ENCODE measurements around the gene CYB5R2.

GRCh38 chr11:7690648-7691047 lies 17.3 kb upstream of the CYB5R2 start:
- TF ChIP-seq POLR2AphosphoS5 (IDR thresholded peaks at IDR 0.05; ENCODE audit: low read depth, low read length) = no peak
- TF ChIP-seq, protein P1, sequence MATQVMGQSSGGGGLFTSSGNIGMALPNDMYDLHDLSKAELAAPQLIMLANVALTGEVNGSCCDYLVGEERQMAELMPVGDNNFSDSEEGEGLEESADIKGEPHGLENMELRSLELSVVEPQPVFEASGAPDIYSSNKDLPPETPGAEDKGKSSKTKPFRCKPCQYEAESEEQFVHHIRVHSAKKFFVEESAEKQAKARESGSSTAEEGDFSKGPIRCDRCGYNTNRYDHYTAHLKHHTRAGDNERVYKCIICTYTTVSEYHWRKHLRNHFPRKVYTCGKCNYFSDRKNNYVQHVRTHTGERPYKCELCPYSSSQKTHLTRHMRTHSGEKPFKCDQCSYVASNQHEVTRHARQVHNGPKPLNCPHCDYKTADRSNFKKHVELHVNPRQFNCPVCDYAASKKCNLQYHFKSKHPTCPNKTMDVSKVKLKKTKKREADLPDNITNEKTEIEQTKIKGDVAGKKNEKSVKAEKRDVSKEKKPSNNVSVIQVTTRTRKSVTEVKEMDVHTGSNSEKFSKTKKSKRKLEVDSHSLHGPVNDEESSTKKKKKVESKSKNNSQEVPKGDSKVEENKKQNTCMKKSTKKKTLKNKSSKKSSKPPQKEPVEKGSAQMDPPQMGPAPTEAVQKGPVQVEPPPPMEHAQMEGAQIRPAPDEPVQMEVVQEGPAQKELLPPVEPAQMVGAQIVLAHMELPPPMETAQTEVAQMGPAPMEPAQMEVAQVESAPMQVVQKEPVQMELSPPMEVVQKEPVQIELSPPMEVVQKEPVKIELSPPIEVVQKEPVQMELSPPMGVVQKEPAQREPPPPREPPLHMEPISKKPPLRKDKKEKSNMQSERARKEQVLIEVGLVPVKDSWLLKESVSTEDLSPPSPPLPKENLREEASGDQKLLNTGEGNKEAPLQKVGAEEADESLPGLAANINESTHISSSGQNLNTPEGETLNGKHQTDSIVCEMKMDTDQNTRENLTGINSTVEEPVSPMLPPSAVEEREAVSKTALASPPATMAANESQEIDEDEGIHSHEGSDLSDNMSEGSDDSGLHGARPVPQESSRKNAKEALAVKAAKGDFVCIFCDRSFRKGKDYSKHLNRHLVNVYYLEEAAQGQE (IDR thresholded peaks at IDR 0.05; ENCODE audit: insufficient read depth in 1 of 2, low read depth in 2 of 2, low read length in 2 of 2) = no peak
- TF ChIP-seq TAF1 (IDR thresholded peaks at IDR 0.05; ENCODE audit: borderline replicate concordance, insufficient read depth, low read length) = no peak
- TF ChIP-seq SIN3A (IDR thresholded peaks at IDR 0.05; ENCODE audit: borderline replicate concordance, insufficient read depth, low read length) = no peak
